ENCODE results near the gene AKT3.

DNA sequence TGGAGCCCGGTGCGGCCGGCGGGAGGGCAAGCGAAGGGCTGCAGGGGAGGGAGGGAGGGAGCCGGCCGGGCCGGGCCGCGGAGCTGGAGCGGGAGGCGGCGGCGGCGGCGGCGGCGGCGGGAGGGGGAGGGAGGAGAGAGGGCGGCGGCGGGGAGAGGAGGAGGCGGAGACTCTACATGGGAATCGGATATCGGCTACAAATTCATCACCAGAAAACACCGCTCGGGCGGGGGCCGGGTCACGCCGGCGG, at the start of gene AKT3:
- TF ChIP-seq, protein P1, sequence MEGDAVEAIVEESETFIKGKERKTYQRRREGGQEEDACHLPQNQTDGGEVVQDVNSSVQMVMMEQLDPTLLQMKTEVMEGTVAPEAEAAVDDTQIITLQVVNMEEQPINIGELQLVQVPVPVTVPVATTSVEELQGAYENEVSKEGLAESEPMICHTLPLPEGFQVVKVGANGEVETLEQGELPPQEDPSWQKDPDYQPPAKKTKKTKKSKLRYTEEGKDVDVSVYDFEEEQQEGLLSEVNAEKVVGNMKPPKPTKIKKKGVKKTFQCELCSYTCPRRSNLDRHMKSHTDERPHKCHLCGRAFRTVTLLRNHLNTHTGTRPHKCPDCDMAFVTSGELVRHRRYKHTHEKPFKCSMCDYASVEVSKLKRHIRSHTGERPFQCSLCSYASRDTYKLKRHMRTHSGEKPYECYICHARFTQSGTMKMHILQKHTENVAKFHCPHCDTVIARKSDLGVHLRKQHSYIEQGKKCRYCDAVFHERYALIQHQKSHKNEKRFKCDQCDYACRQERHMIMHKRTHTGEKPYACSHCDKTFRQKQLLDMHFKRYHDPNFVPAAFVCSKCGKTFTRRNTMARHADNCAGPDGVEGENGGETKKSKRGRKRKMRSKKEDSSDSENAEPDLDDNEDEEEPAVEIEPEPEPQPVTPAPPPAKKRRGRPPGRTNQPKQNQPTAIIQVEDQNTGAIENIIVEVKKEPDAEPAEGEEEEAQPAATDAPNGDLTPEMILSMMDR (conservative IDR thresholded peaks at IDR 0.05; ENCODE audit: low read depth in 2 of 2), result no peak
- TF ChIP-seq POLR2AphosphoS5 (IDR thresholded peaks at IDR 0.05; ENCODE audit: low read depth) (no peak; the same call in 1 of the 2 replicates), EZH2 (IDR thresholded peaks at IDR 0.05; ENCODE audit: low read depth, unreplicated experiment) (no peak), ZNF462 (CRISPR knock-in tag; IDR thresholded peaks at IDR 0.05) (no peak), NANOG (IDR thresholded peaks at IDR 0.05; ENCODE audit: borderline replicate concordance) (no peak), ZNF114 (CRISPR knock-in tag; IDR thresholded peaks at IDR 0.05) (no peak), JUNB (IDR thresholded peaks at IDR 0.05; ENCODE audit: unreplicated experiment) (no peak), EZH2phosphoT487 (IDR thresholded peaks at IDR 0.05; ENCODE audit: unreplicated experiment) (no peak), CREB1 (CRISPR knock-in tag; IDR thresholded peaks at IDR 0.05; ENCODE audit: low read depth) (no peak), STAT1 (IDR thresholded peaks at IDR 0.05; ENCODE audit: unreplicated experiment) (no peak)
- TF ChIP-seq, protein P2, sequence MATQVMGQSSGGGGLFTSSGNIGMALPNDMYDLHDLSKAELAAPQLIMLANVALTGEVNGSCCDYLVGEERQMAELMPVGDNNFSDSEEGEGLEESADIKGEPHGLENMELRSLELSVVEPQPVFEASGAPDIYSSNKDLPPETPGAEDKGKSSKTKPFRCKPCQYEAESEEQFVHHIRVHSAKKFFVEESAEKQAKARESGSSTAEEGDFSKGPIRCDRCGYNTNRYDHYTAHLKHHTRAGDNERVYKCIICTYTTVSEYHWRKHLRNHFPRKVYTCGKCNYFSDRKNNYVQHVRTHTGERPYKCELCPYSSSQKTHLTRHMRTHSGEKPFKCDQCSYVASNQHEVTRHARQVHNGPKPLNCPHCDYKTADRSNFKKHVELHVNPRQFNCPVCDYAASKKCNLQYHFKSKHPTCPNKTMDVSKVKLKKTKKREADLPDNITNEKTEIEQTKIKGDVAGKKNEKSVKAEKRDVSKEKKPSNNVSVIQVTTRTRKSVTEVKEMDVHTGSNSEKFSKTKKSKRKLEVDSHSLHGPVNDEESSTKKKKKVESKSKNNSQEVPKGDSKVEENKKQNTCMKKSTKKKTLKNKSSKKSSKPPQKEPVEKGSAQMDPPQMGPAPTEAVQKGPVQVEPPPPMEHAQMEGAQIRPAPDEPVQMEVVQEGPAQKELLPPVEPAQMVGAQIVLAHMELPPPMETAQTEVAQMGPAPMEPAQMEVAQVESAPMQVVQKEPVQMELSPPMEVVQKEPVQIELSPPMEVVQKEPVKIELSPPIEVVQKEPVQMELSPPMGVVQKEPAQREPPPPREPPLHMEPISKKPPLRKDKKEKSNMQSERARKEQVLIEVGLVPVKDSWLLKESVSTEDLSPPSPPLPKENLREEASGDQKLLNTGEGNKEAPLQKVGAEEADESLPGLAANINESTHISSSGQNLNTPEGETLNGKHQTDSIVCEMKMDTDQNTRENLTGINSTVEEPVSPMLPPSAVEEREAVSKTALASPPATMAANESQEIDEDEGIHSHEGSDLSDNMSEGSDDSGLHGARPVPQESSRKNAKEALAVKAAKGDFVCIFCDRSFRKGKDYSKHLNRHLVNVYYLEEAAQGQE (IDR thresholded peaks at IDR 0.05; ENCODE audit: unreplicated experiment), result no peak
- TF ChIP-seq, protein P3, sequence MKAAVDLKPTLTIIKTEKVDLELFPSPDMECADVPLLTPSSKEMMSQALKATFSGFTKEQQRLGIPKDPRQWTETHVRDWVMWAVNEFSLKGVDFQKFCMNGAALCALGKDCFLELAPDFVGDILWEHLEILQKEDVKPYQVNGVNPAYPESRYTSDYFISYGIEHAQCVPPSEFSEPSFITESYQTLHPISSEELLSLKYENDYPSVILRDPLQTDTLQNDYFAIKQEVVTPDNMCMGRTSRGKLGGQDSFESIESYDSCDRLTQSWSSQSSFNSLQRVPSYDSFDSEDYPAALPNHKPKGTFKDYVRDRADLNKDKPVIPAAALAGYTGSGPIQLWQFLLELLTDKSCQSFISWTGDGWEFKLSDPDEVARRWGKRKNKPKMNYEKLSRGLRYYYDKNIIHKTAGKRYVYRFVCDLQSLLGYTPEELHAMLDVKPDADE (IDR thresholded peaks at IDR 0.05), result no peak

Data from GM23338 (cell line).